Ovary (tissue), 9 donors: ENCODE results near the gene PARVA. TPM values are rescaled to one million over a fixed set of nuclear protein-coding genes. Genes with fewer than 3 reads are reported as not detected.

Experiments used
- DNase-seq, 5 donors: peaks; one replicate each; pipeline ENCODE4 v3.0.0-alpha.2; 2019 to 2020
- H3K27ac ChIP-seq, 2 donors: fragments of 200-600 bp; one replicate each; pipeline versions ENCODE4 v1.5.1 to v1.8.0; 2019 to 2022
- H3K27me3 ChIP-seq: fragments of 200-600 bp; one replicate; pipeline ENCODE4 v1.8.0; 2022
- H3K36me3 ChIP-seq: fragments of 200-600 bp; sonication (generic); one replicate; pipeline ENCODE4 v1.5.1; 2019
- H3K4me1 ChIP-seq: one replicate; pipeline ENCODE4 v1.8.1; 2013; ENCODE audit warnings: mild to moderate bottlenecking, moderate library complexity; ENCODE audit not compliant: insufficient read depth
- H3K4me3 ChIP-seq: fragments of 200-600 bp; sonication (generic); one replicate; pipeline ENCODE4 v1.5.1; 2017
- H3K9me3 ChIP-seq, 2 donors: fragments of 200-600 bp in 1 of 2; sonication (generic) in 1 of 2; one replicate each; pipeline versions ENCODE4 v1.5.1 to v1.8.1; 2013 to 2019; ENCODE audit warnings: mild to moderate bottlenecking in 1 of 2, moderate library complexity in 1 of 2
- CTCF ChIP-seq, 3 donors: fragments of 450-650 bp in 2 of 3; fragments of 200-600 bp in 1 of 3; IDR thresholded peaks; one replicate each; pipeline versions ENCODE4 v1.5.1 to v1.8.0; 2016 to 2022; ENCODE audit warnings: antibody characterized with exemption in 3 of 3, mild to moderate bottlenecking in 1 of 3
- EP300 ChIP-seq: sonication (generic); formaldehyde crosslinking; IDR thresholded peaks from one replicate; pipeline ENCODE4 v1.6.1; 2017; ENCODE audit warnings: antibody characterized with exemption
- POLR2A ChIP-seq: fragments of 450-650 bp; IDR thresholded peaks from one replicate; pipeline ENCODE4 v1.6.1; 2017; ENCODE audit warnings: antibody characterized with exemption, mild to moderate bottlenecking, moderate library complexity
- WGBS, 3 donors: extraction: QIAGEN DNeasy Blood & Tissue Kit in 1 of 3; methylation state at CpG; one replicate each; pipeline versions ENCODE4 v1.1.5 to v1.1.7; 2013 to 2017; 5-methylcytosine and 5-hydroxymethylcytosine counted together
- intact Hi-C, 4 donors: fragments of 100-400 bp; cut with DNase I; formaldehyde crosslinking; loops; one replicate each; pipeline versions ENCODE4 v1.11.0 to v1.15.1; 2022 to 2023
- polyA plus RNA-seq, 2 donors: library from polyadenylated mRNA; stranded (reverse); fragments of 200-250 nt in 1 of 2; fragments of 350-450 nt in 1 of 2; fragmentation: Illumina TruSeq in 1 of 2; extraction: RNeasy Lipid Tissue Mini Kit (QIAGEN cat#74804) in 1 of 2; gene quantifications; one replicate each; pipeline ENCODE4 v1.2.3, GENCODE V29; 2013 to 2014
- total RNA-seq, 7 donors: library from RNA; depleted of rRNA in 2 of 7; stranded (reverse); fragments of >200 nt in 2 of 7; fragmentation: NEBNext Ultra II Directional in 3 of 7; extraction: Animal tissue kit (Norgen Biotek cat#: 25700) in 3 of 7; gene quantifications; one replicate each; pipeline versions ENCODE4 v1.1.0 to v1.2.4, GENCODE V29; 2016 to 2023
- donor health status: DM: no; HTN: no; CAD: no; lungs with moderate emphysema.
- donor health status: DM: no; HTN: no; CAD: no.
- donor health status: Bipolar disorder and iron deficiency.
- donor health status: DM: yes; HTN: yes; CAD: no.
- donor health status: DM: no; HTN: no; CAD: no.
- donor health status: DM: yes; HTN: yes; CAD: no.

Gene PARVA
- total and polyA plus RNA-seq, 9 donors = 28.4 to 126 (median 89.8) TPM

GRCh38 chr11:12537778-12538401, 160.5 kb downstream of the PARVA start:
- Histone ChIP-seq H3K4me3 (no peak overlapping the region), H3K27ac (no peak overlapping the region), H3K36me3 (no peaks in the 10 kb centered on the region), H3K9me3 (no peaks in the 10 kb centered on the region), H3K4me1 (peaks cover 15% of the 10 kb centered on the region), H3K27me3 (no peaks in the 10 kb centered on the region)
- TF ChIP-seq POLR2A = no peak
- no peak for TF ChIP-seq EP300
- TF ChIP-seq CTCF (IDR thresholded peaks at IDR 0.05) = no peak
- intact Hi-C loops = no loop called here
- 32 to 44% (median 35%) methylated on average over 6 of the region's 6 CpGs for WGBS, 3 donors
- DNase-seq = peak in 3 of 5 donors; percentile 24 to 44 (median 31)

GRCh38 chr11:12538889-12539421, 161.6 kb downstream of the PARVA start:
- DNase-seq = no peak
- Histone ChIP-seq H3K9me3 (no peaks in the 10 kb centered on the region), H3K36me3 (no peaks in the 10 kb centered on the region), H3K27ac (no peak overlapping the region), H3K27me3 (no peaks in the 10 kb centered on the region), H3K4me1 (peaks cover 15% of the 10 kb centered on the region), H3K4me3 (no peak overlapping the region)
- WGBS, 3 donors = 94 to 98% (median 94%) methylated on average over 3 of the region's 3 CpGs
- intact Hi-C loops = no loop called here
- no peak for TF ChIP-seq EP300
- no peak for TF ChIP-seq CTCF (IDR thresholded peaks at IDR 0.05)
- no peak for TF ChIP-seq POLR2A

DNA sequence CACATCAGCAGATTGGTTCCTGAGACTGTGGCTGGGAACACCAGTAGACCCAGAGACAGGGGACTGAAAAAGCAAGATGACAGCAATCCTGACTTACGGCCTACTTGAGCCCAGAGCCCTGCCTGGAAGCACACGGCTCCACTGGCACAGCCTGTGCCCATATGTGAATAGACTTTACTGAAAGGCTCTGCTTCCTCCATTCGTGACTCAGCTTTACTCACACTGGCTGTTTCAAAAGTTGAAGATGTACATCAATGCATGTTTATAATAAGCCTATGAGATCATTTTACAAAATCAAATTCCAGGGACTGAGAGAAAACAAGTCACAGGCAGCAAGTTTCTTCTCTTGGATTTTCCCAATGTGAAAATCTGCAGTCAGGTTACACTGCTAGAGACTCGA, 162.2 kb downstream of the PARVA start:
- H3K4me1 ChIP-seq = peaks cover 15% of the 10 kb centered on the region
- no peaks in the 10 kb centered on the region for H3K9me3 ChIP-seq
- WGBS, 3 donors = 63 to 83% (median 70%) methylated on average over 4 of the region's 4 CpGs
- no peak overlapping the region for H3K27ac ChIP-seq
- intact Hi-C loops = no loop called here
- no peaks in the 10 kb centered on the region for H3K27me3 ChIP-seq
- no peak for DNase-seq
- H3K4me3 ChIP-seq = no peak overlapping the region
- no peaks in the 10 kb centered on the region for H3K36me3 ChIP-seq
- TF ChIP-seq POLR2A = no peak
- no peak for TF ChIP-seq CTCF (IDR thresholded peaks at IDR 0.05)
- TF ChIP-seq EP300 = no peak

- Histone ChIP-seq H3K4me1 (peaks cover 15% of the 10 kb centered on the region), H3K27ac (no peak overlapping the region), H3K27me3 (no peaks in the 10 kb centered on the region), H3K4me3 (no peak overlapping the region), H3K36me3 (no peaks in the 10 kb centered on the region), H3K9me3 (no peaks in the 10 kb centered on the region)
- TF ChIP-seq CTCF (IDR thresholded peaks at IDR 0.05) = no peak
- no peak for TF ChIP-seq POLR2A
- no peak for TF ChIP-seq EP300
- 81 to 89% (median 84%) methylated on average over 5 of the region's 5 CpGs for WGBS, 3 donors
- no peak for DNase-seq
- intact Hi-C loops = no loop called here
Measured at GRCh38 chr11:12540075-12540680, 162.8 kb downstream of the PARVA start.
